Measurements from ENCODE around the gene JAM3. TPM values are rescaled to one million over a fixed set of nuclear protein-coding genes. Genes with fewer than 3 reads are reported as not detected.

Gene JAM3
- total RNA-seq, 1 experiment from 2014 or later, result 1.5 TPM

DNA sequence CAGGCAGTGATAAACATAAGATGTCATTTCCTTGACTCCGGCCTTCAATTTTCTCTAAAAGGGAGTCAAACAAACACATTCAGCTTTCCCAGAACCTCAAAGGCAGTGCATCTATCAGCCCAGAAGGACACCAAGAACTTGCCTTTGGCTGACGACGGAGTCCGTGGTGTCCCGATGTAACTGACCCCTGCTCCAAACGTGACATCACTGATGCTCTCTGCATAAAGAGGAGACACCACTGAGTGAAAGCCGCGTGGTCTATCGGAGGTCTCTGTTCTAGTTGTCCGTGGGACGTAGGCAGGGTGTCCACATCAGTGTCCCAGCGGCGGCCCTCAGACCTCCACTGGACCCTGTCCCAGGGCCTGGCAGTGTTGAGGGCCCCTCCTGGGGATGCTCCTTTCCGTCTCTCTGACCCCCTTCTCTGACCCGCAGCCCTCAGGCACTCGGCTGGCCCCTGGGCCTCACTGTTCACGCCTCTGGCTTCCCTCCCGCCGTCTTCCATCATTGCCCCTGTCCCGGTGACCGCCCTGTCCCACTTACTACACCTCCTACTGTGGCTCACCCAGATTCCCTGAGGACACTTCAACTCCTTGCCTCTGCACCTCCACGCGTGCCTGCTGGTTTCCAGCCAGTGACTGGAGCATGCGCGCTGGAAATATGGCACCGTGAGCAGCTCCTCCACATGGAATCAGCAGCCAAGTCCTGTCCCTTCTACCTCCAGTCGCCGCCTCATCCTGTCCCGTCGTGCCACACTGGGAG, 84.5 kb downstream of the JAM3 start:
- Mint-ChIP-seq H3K36me3 (ENCODE audit: insufficient read depth, unreplicated experiment) (peaks cover 59% of the 10 kb centered on the region), H3K4me1 (ENCODE audit: low read depth, unreplicated experiment) (no peaks in the 10 kb centered on the region), H3K4me3 (ENCODE audit: unreplicated experiment) (no peak overlapping the region), H3K9me3 (ENCODE audit: unreplicated experiment) (no peaks in the 10 kb centered on the region), H3K27me3 (ENCODE audit: insufficient read depth, unreplicated experiment) (no peaks in the 10 kb centered on the region), H3K27ac (ENCODE audit: unreplicated experiment) (no peak overlapping the region)
- BruUV-seq (replicated peaks), result no TSS peak
- Histone ChIP-seq H3K4me1 (no peaks in the 10 kb centered on the region), H3K27me3 (replicated peaks; ENCODE audit: control insufficient read depth, insufficient read depth, low read length) (no peaks in the 10 kb centered on the region), H3K9me3 (no peaks in the 10 kb centered on the region), H3K36me3 (ENCODE audit: control insufficient read depth, insufficient read depth, low read length) (peaks cover 7% of the 10 kb centered on the region), H3K4me3 (ENCODE audit: low read depth, low read length) (no peak overlapping the region)
- intact Hi-C loops (cut with micrococcal nuclease; ENCODE audit: unreplicated experiment), result no loop called here
- no peak for TF ChIP-seq CTCF (IDR thresholded peaks at IDR 0.05; ENCODE audit: insufficient read depth in 1 of 2, low read depth in 1 of 2, low read length in 1 of 2, severe bottlenecking in 1 of 2, unreplicated experiment in 1 of 2)
- DNase-seq, result no peak
- POLR2A ChIA-PET, result no interaction called here
- CTCF ChIA-PET, result no interaction called here

GRCh38 chr11:134154441-134154840, 85.6 kb downstream of the JAM3 start:
- BruUV-seq (replicated peaks), result no TSS peak
- Histone ChIP-seq H3K36me3 (ENCODE audit: control insufficient read depth, insufficient read depth, low read length) (peaks cover 8% of the 10 kb centered on the region), H3K9me3 (no peaks in the 10 kb centered on the region), H3K4me1 (no peaks in the 10 kb centered on the region), H3K4me3 (ENCODE audit: low read depth, low read length) (no peak overlapping the region), H3K27me3 (replicated peaks; ENCODE audit: control insufficient read depth, insufficient read depth, low read length) (no peaks in the 10 kb centered on the region)
- H3K4me3 Mint-ChIP-seq (ENCODE audit: unreplicated experiment), result no peak overlapping the region
- no peaks in the 10 kb centered on the region for H3K27me3 Mint-ChIP-seq (ENCODE audit: insufficient read depth, unreplicated experiment)
- intact Hi-C loops (cut with micrococcal nuclease; ENCODE audit: unreplicated experiment), result no loop called here
- H3K36me3 Mint-ChIP-seq (ENCODE audit: insufficient read depth, unreplicated experiment), result peaks cover 66% of the 10 kb centered on the region
- no peak for TF ChIP-seq CTCF (IDR thresholded peaks at IDR 0.05; ENCODE audit: insufficient read depth in 1 of 2, low read depth in 1 of 2, low read length in 1 of 2, severe bottlenecking in 1 of 2, unreplicated experiment in 1 of 2)
- no peaks in the 10 kb centered on the region for H3K4me1 Mint-ChIP-seq (ENCODE audit: low read depth, unreplicated experiment)
- no peak for DNase-seq
- POLR2A ChIA-PET, result no interaction called here
- no peaks in the 10 kb centered on the region for H3K9me3 Mint-ChIP-seq (ENCODE audit: unreplicated experiment)
- CTCF ChIA-PET, result no interaction called here
- H3K27ac Mint-ChIP-seq (ENCODE audit: unreplicated experiment), result no peak overlapping the region

DNA sequence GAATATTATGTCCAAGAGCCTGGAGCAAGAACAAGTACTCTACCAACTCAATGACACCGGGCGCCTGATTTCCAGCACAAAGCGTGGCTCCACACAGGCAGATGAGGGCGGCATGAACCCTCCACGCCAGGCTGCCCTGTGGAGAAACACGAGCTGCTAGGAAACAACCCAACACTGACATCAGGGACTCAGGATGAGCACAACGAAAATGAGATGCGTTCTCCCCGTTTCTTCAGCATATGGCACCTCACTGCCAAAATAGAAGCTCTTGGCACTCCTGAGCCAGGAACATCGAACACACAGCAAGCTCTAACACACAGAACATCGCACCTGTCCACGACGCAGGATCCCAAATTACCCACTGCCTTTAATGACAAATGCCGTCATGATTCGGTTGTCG, 86.6 kb downstream of the JAM3 start:
- no peak overlapping the region for H3K4me3 ChIP-seq (ENCODE audit: low read depth, low read length)
- no peaks in the 10 kb centered on the region for H3K27me3 Mint-ChIP-seq (ENCODE audit: insufficient read depth, unreplicated experiment)
- CTCF ChIA-PET, result no interaction called here
- no TSS peak for BruUV-seq (replicated peaks)
- H3K27ac Mint-ChIP-seq (ENCODE audit: unreplicated experiment), result no peak overlapping the region
- peaks cover 11% of the 10 kb centered on the region for H3K36me3 ChIP-seq (ENCODE audit: control insufficient read depth, insufficient read depth, low read length)
- intact Hi-C loops (cut with micrococcal nuclease; ENCODE audit: unreplicated experiment), result no loop called here
- H3K4me1 ChIP-seq, result no peaks in the 10 kb centered on the region
- H3K4me1 Mint-ChIP-seq (ENCODE audit: low read depth, unreplicated experiment), result no peaks in the 10 kb centered on the region
- no peak overlapping the region for H3K4me3 Mint-ChIP-seq (ENCODE audit: unreplicated experiment)
- no peaks in the 10 kb centered on the region for H3K27me3 ChIP-seq (replicated peaks; ENCODE audit: control insufficient read depth, insufficient read depth, low read length)
- peaks cover 74% of the 10 kb centered on the region for H3K36me3 Mint-ChIP-seq (ENCODE audit: insufficient read depth, unreplicated experiment)
- no peaks in the 10 kb centered on the region for H3K9me3 ChIP-seq
- no peak for TF ChIP-seq CTCF (IDR thresholded peaks at IDR 0.05; ENCODE audit: insufficient read depth in 1 of 2, low read depth in 1 of 2, low read length in 1 of 2, severe bottlenecking in 1 of 2, unreplicated experiment in 1 of 2)
- no peak for DNase-seq
- POLR2A ChIA-PET, result no interaction called here
- no peaks in the 10 kb centered on the region for H3K9me3 Mint-ChIP-seq (ENCODE audit: unreplicated experiment)
